CD4-positive, alpha-beta T cell treated with Interleukin-1 beta for 1 hour (primary cell): ENCODE results near the gene EPS15.
A peak's percentile ranks its signal among the peaks of the same experiment; 100 is the strongest.
"Not testable (repeated sequence)": the region's sequence is repeated elsewhere in the genome, so short reads cannot be mapped to it uniquely, and the experiment has no call there.

Source experiments
- DNase-seq, 2 donors: peaks; one replicate each; pipeline ENCODE4 v3.0.0-alpha.2; 2020 to 2022

Gene EPS15

DNA sequence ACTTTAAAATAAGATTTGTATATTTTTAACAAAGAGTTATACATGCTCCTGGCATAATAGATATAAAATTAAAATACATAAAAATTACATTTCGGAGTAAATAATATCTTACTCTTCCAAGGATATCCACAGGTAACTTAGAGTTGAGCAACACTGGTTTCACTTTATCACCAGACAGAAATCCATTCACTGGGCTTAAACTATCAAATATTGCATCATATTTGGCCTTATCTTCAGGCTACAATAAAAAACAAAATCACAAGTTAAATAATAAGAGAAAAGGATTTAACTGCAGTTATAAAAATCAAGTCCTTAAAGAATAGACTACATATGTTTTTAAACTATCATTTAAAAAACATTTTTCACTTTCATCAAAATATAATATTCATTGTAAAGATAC, 55.5 kb downstream of the EPS15 start:
- no peak for DNase-seq

DNA sequence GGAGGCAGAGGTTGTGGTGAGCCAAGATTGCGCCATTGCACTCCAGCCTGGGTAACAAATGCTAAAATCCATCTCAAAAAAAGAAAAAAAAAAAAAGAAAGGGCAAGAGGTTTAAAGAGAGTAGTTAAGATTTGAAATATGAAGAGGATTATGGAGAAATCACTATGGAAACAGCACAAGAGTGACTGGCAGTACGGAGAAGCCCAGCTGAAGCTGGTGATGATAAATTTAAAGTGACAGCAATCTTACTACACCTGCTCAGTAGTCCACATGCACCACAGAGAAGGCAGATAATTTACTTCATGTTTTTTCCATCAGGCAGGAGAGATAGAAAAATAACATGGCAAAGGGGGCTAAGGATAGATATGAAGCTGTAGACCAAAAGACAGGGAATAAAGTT, 56.8 kb downstream of the EPS15 start:
- DNase-seq: not testable (repeated sequence)

GRCh38 chr1:51454554-51454953, 64.5 kb downstream of the EPS15 start:
- no peak for DNase-seq

- DNase-seq: no peak
Measured at GRCh38 chr1:51453010-51453409, 66.1 kb downstream of the EPS15 start.

DNA sequence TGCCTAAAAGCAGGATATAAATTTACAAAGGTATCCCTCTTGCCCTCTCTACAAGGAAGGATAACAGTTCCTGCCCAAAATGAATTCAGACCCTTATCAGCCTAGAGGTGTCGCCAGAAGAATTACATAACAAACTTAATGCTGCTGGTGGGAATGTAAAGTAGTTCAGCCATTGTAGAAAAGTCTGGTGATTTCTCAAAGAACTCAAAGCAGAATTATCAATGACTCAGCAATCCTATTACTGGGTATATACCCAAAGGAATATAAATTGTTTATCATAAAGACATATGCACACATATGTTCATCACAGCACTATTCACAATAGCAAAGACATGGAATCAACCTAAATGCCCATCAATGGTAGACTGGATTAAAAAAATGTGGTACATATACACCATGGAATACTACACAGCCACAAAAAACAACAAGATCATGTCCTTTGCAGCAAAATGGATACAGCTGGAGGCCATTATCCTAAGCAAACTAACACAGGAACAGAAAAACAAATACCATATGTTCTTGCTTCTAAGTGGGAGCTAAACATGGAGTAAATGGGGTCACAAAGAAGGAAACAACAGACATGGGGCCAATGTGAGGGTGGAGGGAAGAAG, 70.1 kb downstream of the EPS15 start:
- not testable (repeated sequence) for DNase-seq

DNA sequence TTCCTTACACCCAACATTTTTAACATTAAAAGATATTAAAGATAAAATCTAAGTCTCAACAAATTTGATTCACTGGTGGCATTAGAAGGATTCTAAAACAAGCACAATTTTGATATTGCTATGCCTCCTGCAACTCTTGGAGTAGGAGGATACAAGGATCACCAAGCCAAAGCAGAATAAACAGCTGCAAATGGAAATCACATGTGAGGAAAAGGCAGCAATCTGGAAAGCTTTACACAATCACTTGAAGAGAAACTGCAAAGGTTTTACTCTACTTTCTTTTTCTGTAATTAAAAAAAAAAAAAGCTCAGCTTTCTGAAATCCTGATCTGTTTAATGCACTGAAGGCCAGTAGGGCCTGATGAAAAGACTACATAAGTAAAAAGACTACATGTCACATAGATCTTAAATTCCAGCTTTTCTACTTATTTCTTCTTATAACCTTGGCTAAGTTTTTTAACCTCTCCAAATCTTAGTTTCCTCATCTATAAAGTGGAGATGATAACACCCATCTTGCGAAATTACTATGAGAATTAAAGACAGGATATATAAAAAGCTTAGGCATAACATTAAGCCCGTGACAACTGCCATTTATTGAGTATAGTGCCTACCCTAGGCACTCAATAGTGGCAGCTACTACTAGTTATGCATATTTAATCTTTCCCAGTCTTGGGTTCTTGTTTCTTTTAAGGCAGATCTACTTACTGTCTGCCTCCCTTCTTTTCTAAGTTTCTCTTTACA, 73.5 kb downstream of the EPS15 start:
- DNase-seq: no peak

DNA sequence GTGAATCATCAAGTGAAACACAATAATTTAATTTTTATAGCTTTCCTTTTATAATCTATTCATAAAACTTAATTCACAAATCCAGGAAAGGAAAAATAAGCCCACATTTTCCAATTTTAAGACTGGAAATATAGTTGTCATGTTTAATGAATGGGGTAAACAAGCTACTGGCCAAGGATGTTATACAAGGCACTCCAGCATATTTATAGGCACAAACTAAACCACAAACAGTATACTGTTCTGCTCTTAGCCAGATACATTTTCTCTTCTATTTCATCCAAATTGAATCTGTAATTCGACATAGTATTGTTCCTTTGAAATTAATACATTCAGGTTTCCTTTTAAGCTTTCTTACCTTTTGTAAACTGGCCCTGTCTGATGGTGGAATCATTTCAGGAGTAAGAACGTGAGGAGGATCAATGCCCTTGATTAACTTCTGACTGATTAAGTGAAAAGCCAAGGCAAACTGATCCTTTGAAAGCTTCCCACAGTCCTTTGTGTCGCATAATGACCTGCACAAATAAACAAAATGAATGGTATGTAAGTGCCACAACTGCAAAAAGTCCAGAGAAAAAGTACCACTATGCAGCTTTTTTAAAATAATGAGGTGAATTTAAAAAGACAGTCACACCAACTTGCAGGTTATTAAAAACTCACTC, 74.4 kb downstream of the EPS15 start:
- DNase-seq: no peak

- no peak for DNase-seq
Measured at GRCh38 chr1:51444096-51444495, 75.0 kb downstream of the EPS15 start.

GRCh38 chr1:51443555-51443954, 75.5 kb downstream of the EPS15 start:
- DNase-seq: no peak

- no peak for DNase-seq
Measured at GRCh38 chr1:51442616-51443015, 76.5 kb downstream of the EPS15 start.

DNA sequence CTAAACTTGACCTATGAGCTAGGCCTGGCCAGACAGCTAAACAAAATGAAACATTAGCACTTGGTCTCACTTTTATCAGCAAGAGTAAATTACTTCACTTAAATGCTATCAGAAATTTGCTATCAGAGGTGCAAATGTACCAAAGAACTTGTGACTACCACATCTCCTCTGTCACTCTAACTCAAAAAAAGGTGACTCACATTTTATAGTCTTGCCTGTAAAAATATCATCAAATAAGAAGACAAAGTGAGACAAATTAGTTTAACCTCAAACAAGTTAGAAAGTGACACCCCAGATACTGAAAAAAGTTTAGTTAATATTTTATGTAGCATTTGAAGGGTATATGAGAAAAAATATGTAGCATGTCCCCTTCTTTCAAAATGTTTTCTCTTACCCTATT, 76.9 kb downstream of the EPS15 start:
- DNase-seq: peak in 1 of 2 donors; percentile 2

DNA sequence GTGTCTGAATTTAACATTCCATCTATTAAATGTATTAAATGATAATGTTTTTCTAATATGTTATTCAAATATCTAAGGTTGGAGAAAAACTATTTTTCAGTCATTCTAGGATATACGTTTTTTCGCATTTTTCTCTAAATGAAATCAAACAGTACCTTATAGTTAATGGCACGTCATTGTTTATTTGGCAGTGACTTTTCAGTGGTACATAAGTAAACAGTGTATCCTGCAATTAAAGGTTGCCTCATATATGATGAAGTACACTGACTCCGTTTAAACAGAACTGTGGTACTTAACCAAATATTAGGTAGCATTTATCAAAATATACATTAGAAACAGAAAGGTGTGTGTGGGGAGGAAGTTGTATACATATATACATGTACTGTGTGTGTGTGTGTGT, 79.2 kb downstream of the EPS15 start:
- DNase-seq: no peak

GRCh38 chr1:51439053-51439452, 80.0 kb downstream of the EPS15 start:
- DNase-seq: no peak

DNA sequence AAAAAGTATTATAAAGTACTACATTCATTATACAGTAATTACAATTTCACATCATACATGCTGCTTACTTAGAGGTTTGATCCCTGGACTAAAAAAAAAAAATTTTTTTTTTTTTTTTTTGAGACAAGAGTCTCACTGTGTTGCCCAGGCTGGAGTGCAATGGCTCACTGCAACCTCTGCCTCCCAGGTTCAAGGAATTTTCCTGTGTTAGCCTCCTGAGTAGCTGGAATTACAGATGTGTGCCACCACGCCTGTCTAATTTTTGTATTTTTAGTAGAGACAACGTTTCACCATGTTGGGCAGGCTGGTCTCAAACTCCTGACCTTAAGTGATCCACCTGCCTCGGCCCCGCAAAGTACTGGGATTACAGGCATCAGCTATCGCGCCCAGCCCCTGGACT, 81.7 kb downstream of the EPS15 start:
- not testable (repeated sequence) for DNase-seq

DNA sequence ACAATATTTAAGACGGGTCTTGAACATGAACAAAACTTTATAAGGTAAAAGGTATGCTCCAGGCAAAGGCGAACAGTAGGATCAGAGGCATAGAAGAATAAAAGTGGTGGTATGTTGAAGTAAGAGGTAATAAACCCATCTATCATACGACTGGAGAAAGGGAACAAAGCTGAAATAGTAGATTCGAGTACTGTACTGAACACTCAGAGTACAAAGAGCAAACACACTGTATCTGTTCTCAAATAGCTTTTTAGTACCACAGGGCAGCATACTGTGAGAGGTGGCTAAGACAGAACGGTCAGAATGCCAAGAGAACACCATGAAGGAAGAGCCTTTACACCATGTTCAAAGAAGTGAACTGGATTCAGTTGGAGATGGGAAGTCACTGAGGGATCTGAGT, 83.2 kb downstream of the EPS15 start:
- no peak for DNase-seq

GRCh38 chr1:51433972-51434510, 85.0 kb downstream of the EPS15 start:
- DNase-seq: no peak

DNA sequence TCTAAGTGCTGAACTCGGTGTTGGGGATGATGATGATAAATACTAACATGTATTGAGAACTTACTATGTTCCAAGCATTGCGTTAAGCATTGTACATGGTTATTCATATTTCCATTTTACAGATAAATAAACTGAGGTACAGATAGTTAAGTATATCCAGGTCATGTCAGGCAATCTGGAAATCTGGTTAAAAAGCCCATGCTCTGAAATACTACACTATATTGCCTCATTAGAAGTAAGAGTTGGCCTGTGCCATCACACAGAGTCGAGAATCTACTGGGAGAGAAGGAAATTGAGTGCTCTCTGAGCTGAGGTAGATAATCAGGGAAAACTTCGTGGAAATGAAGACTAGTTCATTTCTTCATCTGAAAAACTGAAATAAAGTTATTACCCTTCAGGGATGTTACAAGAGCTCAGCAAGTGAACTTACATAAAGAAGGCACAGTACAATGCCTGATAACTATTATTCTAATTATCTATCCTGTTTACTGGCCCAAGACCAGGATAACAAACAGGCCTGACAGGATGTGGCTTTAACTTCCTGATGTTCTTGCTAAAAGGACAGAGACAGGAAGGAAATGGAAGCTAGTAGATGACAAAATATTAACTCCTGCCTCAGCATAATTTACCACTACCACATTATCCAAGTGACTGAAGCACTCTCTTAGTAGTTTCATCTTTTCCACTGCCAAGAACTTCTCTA, 85.6 kb downstream of the EPS15 start:
- peak in 1 of 2 donors; percentile 27 for DNase-seq

DNA sequence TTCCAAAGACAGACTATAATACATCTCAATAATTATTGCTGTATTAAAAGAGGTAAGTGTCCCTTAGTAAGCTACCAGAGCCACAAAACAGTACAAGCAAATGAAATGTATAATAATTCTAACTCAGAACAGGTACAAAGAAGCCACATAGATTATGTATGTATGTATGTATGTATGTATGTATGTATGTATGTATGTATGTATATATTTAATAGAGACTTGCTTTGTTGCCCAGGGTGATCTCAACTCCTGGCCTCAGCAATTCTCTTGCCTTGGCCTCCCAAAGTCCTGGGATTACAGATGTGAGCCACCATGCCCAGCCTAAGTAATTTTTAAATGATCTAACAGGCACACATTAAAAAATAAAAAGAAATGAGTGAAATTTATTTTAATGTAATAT, 86.9 kb downstream of the EPS15 start:
- DNase-seq: no peak

DNA sequence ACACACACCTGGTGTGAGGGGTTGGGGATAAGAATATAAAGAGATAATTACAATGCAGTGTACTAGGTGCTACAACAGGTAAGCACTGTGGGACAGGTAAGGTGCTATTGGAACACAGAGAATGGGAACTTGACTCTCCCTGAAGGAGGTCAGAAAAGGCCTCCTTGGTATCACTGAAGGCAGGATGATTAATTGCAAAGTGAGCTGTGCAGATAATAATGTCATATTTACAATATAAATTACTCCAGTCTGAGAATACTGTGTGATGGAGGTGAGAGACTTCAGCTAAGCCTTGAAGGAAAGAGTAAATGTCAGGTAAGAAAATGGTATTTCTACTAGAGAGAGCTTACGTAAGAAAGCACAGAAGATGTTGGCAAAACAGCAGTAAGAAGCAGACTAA, 91.6 kb downstream of the EPS15 start:
- no peak for DNase-seq

GRCh38 chr1:51425955-51426354, 93.1 kb downstream of the EPS15 start:
- no peak for DNase-seq

DNA sequence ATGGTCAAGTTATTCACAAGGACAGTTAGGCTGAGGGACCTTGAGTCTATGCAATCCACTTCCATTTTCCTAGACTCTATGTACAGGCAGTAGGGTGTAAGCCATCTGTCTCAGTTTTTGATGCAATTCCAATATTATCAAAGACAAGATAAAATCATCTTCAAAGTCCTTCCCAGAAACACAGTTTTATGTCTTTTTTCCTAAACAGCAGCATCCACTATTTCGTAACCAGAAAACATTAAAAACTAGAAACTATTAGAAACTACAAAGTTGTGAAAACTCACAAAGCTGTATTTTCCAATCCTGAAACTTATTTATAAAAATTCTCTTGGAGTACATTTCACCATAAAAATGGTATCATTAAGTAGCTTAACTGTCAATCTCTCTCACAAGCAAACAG, 93.8 kb downstream of the EPS15 start:
- no peak for DNase-seq

- DNase-seq: no peak
Measured at GRCh38 chr1:51423073-51423821, 95.8 kb downstream of the EPS15 start.
